ENCODE measurements around the gene RCOR1.

The RCOR1 gene

DNA sequence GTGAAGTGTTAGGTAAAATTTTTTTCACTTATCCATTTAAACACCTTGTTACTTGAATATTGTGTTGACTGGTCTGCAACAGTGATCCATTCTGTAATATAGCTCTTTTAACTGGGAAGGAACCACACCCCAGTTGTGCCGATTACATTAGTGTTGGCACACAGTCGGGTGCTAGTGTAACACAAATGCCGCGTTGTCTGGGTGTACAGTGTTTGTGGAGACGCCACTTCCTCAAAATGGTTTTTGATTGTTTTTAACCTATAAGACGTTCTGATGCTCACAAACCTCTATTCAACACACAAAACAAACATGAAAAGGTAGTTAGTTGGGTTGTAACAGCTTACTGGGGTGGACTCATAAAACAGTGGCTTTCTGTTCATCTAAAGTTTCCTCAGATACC lies 136.8 kb downstream of the RCOR1 start:
- DNase-seq, result no peak

DNA sequence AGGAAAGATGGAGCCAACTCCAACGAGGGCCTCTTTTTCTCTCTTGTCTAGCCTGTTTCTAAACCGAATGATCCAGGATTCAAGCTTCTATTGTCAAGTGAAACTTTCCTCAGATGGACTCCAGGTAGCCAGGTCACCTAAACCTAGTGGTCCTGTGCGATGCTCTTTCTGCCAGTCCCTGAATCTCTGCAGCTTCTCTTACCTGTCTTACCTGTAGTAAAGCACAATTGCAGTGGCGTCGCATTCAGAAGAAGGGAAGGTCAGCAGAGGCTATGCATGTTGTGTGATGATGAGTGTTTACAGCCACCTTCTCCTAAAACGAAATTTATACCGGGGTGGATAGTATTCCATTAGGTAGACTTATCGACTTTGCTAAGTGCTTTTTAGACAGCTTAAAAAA lies 137.4 kb downstream of the RCOR1 start:
- no peak for DNase-seq

DNA sequence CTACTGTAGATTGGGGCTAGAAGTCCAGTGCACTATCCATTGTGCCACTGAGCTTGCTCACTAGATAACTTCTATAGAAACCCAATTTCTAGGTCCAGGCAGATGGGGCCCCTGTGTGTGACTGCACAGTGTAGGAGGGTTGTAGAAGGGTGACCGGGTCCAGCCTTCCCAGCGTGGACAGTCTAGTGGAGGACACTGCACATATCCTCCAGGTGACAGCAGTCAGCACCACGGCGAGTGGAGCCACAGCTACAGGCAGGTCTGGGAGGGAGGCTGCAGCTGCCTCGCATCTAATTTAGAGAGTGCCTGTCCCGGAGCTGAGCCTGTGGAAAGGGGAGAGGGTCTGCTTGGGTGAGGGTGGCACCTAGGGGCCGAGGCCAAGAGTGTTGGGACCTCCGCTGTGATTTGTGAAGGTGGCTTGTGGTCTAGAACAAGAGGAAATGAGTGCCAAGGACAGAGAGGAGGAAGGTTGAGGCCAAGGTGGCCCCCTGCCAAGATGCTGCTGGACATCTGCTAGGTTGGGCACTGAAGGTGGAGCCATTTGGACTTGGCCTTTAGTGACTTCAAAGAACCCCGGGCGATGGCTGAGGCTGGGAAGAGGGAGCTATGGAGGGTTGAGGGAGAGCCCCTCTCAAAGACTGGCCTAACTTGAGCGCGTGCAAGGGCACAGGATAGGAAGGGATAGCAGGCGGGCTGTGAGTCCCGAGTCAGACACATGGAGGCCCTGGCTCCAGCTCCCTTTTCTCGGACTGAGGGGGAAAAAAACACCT lies 138.8 kb downstream of the RCOR1 start:
- no peak for DNase-seq

DNA sequence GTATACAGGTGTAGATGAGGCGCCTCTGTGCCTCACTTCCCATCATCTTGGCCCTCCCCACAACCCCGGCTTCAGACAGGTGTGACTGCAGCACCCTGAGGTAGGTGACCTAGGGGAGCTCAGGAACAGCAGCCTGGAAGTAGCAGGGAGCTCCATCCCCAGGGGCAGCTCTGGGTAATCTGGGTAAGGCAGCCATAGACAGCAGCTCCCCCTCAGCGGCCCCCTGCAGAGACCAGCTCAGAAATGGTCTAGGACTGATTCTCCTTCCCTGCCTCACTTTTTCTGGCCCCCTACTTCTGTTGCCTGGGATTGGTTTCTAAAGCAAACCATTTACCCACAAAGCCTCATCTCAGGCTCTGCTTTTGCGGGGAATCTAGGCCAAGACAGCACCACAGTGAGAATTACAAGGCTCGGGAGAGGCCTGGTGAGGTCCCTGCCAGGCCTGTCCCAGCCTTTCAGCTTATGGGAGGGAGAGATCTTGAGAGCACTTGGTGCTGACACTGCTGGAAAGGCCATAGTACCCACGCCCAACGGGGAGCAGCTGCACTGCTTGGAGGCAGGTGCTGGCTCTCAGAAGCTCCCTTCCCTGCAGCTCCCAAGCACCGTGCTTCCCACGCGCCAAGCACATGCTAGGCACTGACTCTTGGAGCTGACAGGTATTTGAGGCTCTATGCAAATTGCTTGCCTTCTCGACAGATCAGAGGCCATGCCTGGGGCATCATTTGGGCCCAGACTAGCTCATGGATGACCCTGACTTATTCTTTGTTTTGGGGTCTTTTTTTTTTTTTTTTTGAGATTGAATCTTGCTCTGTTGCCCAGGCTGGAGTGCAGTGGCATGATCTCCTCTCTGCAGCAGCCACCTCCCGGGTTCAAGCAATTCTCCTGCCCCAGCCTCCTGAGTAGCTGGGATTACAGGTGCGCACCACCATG lies 139.7 kb downstream of the RCOR1 start:
- DNase-seq, result no peak

DNA sequence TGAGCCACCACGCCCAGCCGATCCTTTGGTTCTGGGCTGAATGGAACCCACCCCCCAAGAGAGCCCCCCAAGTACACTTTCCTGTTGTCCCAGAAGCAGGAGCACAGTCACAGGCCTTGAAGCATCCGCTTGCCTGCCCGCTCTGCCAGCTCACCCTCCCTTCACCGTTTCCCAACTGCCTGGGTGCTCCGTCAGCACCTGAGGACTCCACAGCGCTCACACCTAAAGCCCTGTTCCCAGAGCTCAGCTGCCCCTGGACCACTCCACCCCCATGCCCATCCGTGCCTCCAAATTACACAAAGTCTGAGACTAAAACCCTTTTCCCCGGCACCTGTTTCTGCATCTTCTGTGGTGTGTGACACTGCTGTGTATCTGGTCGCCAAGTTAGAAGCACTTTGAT lies 140.5 kb downstream of the RCOR1 start:
- DNase-seq, result no peak

DNA sequence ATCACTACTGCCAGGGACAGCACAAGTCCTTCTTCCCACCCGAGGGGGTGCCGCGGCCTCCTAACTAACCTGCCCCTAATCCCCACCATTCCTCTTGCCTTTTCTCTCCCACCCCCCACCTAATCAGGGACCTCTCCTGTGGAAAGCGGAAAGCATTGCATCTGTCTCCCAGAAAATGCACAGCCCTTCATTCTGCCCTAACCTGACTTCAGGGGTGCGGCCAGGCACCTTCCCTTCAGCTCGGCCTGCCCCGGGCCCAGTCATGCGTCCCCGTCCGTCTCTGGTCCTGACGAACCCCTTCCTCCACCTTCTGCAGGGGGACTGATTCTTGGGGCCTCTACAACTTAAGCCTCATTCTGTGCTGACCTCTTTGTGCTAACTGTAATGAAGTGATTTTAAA lies 140.9 kb downstream of the RCOR1 start:
- DNase-seq, result no peak

DNA sequence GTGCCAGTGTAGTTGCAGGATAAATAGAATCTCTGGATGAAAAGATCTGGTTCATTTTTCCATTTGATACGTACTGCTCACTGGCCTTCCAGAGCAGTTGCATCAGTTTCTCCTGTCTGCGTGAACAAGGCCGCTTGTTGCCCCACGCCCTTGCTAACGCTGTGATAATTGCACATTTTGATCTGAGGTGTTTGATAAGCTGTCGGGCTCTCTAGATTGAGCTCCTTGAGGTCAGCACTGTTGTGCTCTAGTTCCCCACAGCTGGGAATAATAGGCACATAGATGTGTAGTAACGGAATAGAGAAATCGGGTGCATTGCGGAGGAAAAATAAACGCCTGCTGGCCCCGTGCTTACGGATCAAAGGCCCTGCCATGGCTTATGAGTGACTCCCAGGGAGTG lies 142.0 kb downstream of the RCOR1 start:
- no peak for DNase-seq

DNA sequence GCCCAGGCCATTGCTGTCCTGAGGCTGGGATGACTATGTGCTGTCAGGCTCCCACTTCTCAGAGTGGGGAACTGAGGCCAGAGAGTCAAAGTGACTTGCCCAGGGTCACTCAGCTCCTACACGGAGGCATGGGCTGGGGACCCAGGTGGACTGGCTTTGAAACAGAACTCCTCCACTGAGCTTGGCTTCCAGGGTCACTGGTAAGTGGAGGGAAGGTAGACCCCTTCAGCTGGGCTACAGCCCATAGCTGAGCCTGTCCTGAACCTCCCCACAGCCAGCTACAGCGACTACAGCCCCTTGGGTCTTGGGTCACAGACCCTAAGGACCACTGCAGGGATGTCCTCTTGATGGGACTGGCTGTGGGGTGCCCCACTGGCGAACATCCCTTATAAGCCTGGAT lies 144.5 kb downstream of the RCOR1 start:
- no peak for DNase-seq

DNA sequence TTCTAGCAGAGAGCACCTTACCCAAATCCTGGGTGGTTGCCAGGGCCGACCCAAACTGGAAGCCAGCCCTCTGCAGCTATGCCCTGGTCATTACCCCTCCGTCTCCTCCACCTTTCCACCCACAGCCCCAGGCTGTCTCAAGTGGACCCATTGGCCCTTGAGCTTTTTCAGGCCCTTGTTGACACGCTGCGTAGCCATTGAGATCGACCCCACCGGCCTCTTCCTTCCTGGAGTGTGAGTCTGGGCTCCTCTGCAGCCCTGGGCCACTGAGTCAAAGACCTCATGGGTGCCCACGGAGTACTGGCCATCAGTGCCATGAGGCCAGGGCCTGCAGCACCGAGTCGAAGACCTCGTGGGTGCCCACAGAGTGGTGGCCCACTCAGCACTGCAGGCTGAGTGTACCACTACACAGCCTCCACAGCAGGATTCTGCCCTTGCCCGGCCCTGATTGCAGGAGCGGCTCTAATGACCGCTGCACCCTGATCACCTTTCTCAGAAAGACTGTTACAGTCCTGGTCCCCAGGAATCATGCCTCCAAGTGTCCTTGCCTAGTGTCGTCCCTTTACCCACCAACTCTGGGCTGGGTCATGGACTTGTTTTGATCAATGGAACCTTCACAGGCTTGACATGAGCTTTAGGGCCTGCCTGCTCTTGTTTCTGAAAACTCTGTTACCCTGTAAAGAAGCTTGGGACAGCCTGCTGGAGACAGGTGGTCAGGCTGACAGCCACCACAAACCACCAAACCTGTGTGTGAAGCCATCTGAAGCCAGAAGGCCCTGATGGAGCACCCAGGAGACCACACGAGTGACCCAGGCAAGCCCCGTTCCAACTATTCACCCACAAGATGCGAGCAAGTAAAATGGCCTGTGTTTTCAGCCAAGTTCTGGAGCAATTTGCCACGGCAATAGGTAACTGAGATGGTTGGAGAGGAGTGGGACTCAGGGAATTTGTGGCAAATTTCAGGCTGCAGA lies 145.2 kb downstream of the RCOR1 start:
- DNase-seq, result no peak

DNA sequence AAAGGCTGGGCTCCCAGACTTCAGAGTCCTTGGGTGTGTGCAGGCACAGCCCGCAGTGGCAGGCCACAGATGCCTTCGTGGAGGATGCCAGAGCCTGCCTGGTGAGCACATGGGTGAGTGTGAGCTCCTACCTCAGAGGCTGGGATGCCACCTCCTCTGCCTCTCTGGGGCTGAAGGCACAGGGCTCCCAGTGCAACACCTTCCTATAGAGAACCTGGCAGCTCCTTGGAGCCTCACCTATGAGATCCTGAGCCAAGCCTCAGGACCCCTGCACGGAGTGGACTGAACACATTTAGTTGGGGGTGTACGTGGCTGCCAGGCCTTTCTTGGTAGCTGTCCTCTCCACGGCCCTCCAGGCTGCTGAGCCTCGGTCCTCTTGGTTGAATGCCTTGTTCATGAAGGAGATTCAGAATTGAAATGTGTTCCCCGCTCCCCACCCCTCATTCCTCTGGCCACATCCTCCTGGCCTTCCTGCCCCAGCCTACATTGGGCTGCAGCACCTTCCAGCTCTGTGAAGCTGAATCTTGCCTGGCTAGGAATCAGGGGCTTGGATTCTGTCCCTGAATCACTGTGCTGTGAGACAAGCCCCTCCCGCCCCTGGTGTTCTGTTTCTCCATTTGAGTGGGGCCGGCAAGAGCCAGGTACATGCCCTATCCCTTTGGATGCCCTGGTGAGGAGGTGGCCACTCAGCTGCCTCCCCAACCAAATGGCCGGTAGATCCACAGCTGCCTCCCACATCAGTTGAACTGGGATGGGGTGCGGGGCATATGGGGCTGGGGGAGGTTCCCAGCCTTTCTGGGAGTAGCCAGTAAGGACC lies 146.1 kb downstream of the RCOR1 start:
- DNase-seq, result no peak

DNA sequence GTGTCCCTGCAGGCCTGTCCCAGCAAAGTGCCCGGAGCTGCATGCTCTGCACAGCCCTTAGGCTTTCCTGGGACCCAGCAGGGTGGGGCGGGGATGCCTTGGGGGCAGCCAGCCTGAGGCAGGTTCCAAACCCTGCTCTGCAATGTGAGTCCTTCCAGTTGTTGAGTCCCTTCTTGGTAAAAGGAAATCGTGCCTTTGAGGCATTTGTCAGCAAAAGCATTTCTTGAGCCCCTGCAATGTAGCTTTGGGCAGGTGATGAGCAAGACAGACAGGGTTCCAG lies 146.7 kb downstream of the RCOR1 start:
- no peak for DNase-seq

DNA sequence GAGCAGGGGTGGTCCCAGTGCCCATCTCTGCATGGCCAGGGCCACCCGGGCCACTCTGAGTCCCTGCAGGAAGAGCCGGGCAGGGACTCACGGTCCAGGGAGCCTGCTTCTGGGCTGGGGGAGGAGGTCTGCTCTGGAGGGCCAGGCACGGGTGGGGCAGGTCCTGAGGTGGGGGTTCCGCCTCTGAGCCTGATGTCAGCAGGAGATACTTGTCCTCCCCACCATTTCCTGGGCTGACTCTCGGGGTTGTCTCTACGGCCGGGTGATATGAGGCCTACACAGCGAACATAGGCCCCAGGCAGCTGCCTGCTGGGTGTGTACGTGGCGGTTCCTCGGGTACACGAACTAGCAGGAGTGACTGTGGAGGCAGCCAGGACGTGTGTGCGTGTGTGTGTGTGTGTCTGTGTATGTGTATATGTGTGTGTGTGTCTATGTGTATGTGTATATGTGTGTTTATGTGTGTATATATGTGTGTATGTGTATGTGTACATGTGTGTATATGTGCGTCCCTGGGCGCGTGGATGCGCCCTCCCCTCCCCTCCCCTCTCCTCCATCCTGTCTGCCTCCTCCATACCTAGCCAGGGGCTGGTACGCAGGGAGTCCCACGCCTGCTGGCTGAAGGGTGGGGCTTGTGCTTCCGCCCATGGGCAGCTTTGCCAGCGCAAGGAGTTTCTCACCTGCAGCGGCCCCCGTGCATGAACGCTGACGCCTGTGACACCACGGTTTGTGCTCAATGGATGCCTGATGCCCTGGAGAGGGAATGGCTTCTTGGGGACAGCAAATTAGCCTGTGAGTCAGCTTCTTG lies 154.4 kb downstream of the RCOR1 start:
- no peak for DNase-seq

DNA sequence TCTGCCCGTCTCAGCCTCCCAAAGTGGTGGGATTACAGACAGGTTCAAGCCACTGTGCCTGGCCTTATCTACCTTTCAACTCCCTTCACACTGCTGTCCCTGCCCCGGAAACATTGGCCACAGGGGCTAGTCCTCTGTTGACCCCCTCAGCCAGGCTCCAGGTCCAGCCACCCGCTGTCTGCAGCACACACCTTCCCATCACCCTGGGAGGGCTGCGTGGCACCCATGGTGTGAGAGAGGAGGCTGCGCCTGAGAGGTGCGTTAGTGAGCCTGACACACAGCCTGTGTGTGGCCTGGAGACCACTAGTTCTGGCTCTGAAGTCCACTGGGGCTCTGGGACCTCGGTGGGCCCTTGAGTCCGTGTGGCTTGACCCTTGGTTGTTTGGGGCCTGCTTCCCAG lies 156.4 kb downstream of the RCOR1 start:
- no peak for DNase-seq

DNA sequence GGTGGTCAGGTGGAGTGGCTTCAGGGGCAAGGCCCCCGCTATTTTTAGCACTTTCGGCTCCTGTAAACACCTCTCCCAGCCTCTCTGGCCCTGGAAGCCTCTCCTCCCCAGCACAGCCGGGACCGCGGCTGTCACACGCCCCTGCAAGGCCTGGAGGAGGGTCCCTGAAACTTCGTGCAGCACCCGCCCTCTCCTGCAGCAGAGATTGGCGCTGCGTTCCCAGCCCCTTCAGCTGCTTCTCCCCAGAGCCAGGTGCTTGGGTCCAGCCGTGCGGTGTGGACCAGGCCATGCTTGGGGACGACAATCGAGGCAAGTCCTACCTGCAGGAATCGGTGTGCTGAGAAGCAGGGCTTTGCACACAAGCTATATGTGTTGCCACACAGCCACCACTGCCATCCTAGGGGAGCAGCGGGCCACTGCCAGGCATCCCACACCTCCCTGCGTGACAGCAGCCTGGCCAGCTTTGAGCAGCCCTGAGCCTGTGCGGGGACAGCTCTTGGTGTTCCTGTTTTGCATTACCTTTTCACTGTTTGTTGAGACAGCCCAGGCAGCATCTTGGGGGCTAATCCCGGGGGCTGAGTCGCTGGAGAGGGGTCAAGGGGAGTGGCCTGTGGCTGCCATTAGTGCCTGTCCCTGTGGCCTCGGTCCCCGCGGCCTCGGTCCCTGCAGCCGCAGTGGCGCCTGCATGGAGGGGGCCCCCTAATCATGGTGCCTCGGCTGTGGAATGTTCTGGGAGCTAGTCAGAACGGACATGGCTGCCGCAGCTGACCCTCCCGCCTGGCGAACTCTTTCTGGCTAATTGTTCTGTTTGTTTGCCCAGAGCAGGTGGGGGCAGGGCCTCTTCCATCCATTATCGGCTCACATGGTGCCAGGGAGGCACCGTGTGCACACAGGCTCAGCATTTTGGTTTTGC lies 157.2 kb downstream of the RCOR1 start:
- no peak for DNase-seq

DNA sequence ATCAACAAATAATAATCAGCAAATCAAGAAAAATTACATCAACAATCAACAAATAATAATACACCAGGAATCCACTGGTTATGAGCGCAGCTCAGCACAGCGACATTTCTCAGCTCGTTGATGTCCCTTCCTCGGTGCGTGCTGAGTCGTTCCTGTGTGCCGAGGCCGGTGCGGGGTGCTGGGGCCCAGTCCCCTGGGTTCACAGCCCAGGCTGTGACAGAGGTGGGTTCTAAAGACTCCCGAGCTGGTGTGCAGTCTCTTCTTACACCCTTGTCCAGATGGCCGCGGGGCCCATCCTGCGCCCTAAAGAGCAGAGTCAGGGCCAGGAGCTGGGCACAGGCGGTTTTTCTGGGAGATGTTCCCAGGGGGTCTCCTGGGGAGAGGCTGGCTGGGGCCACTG lies 157.9 kb downstream of the RCOR1 start:
- no peak for DNase-seq

DNA sequence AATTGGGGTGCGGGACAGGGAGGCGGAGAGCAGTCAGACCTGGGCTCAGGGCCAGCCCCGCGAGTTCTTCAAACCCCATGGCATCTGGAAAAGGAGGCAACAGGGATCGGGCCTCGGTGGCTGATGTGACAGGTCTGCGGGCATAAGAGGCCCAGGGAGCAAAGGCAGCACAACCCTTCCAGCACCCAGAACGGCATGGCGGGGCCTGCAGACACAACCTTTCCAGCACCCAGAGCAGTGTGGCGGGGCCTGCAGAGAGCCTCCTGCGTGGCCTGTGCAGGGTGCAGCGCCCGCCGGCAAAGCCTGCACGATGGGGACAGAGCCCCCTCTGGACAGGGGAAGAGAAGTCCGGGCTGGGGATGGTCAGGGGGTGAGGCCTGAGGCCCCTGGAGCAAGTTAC lies 158.6 kb downstream of the RCOR1 start:
- DNase-seq, result no peak

DNA sequence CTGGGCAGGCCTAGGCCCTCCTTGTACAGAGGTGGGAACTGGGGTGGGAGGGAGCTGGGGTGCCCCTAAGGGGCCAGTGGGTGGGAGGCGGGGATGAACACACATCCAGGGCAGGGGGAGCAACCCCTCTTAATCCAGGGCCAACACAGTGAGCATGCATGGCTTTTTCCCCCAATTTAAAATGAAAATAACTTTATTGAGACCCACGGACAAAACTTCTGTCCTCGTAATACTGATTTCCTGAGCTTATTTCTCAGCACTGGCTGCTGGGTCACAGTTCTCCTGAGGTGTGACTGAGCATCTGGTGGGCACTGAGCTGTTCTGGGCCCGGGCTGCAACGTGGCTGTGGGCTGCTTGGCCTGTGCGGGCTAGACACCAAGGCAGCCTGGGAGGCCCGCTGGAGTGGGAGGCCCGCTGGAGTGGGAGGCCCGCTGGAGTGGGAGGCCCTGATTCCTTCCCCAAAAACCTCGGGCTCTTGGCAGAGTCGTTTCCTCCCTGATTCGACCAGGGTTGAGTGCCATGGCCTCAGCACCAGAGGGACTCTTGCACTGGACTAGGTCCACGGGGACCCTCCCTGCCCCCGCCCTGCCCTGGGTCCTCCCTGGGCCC lies 159.9 kb downstream of the RCOR1 start:
- no peak for DNase-seq

DNA sequence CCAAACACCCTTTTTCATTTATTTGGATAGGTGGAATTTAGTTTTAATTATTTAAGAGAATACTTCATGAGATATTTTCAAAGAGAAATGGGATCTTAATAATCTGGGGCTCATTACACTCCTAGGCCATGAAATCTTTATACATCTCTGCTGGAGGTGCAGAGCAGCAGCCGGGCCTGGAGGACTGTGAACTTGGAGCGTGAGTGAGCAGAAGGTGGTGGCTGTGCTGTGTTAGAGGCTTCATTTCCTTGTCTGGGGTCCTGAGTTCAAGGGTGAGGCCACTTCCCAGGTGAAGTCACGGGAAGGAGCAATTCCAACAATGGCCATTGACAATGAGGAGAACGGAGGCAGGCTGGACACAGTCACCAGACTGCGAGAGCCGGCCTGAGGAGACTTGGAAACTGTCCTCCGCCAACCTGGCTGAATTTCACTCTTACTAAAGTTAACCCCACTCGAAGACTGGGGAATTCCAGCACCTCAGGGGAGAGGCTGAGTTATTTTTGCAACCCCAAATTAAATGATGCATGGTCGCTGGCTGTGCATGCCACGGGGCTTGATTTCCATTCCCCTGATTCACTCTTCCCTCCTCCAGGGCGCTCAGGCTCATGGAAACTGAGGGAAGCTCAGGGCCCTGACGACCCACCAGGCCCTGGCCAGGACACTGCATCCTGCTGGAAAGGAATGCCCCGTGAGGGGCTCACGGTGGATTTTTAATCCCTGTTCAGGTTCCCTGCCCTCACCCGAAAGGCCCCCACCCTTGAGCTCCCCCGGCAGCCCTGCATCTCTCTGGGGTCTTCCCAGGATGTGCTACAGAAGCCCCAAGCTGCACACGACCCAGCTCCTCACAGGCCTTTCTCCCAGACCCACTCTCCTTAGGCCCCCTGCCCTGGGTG lies 162.2 kb downstream of the RCOR1 start:
- DNase-seq, result no peak

DNA sequence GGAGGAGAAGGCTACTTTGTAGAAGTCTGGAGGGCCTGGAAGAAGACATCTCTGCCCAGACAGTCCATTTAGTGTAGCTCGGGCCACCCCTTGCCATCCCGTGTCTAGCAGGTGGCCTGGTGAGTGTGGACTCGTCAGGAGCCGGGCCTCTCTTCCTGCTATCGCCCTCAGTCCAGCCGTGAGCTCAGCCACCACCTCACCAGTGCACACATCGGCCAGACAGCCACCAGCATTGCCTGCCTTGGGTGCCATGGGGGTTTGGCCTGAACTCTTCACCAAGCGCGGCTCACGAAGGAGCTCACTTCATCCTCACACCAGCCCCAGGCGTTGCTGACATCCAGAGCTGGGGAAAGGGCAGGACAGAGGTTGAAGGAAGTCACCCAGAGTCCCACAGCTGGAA lies 165.2 kb downstream of the RCOR1 start:
- DNase-seq, result no peak

Data from stimulated activated naive CD4-positive, alpha-beta T cell treated with Interleukin-2 at 50 U/mL for 16 hours (primary cell).